Stomach (tissue), 9 donors: ENCODE results near the gene ATP5F1A. TPM values are rescaled to one million over a fixed set of nuclear protein-coding genes. Genes with fewer than 3 reads are reported as not detected.

Experiments
- DNase-seq, 2 donors: peaks; one replicate each; pipeline versions ENCODE4 v3.0.0 to v3.0.0-alpha.2; 2013 to 2019
- H3K27ac ChIP-seq, 5 donors: fragments of 200-600 bp in 4 of 5; sonication (generic) in 4 of 5; one replicate each; pipeline ENCODE4 v1.5.1; 2013 to 2019; ENCODE audit warnings: mild to moderate bottlenecking in 1 of 5, moderate library complexity in 1 of 5
- H3K27me3 ChIP-seq, 3 donors: fragments of 200-600 bp; sonication (generic); one replicate each; pipeline ENCODE4 v1.5.1; 2017 to 2019; ENCODE audit warnings: mixed run types in 1 of 3
- H3K36me3 ChIP-seq, 4 donors: fragments of 200-600 bp; sonication (generic); 1 replicate in 3 of 4; 2 replicates in 1 of 4; pipeline ENCODE4 v1.5.1; 2016 to 2019
- H3K4me1 ChIP-seq, 4 donors: fragments of 200-600 bp; sonication (generic); one replicate each; pipeline ENCODE4 v1.5.1; 2016 to 2019
- H3K4me3 ChIP-seq, 4 donors: fragments of 200-600 bp; sonication (generic) in 3 of 4; one replicate each; pipeline ENCODE4 v1.5.1; 2016 to 2019; ENCODE audit warnings: mild to moderate bottlenecking in 1 of 4
- H3K9me3 ChIP-seq, 4 donors: fragments of 200-600 bp; sonication (generic); one replicate each; pipeline ENCODE4 v1.5.1; 2016 to 2019
- CTCF ChIP-seq, 7 experiments: fragments of 450-650 bp in 4 of 7; fragments of 200-600 bp in 3 of 7; sonication (generic) in 3 of 7; IDR thresholded peaks; one replicate each; pipeline ENCODE4 v1.5.1; 2016 to 2019; ENCODE audit warnings: antibody characterized with exemption in 7 of 7, control low read depth in 2 of 7, mild to moderate bottlenecking in 1 of 7
- EP300 ChIP-seq: sonication (generic); formaldehyde crosslinking; IDR thresholded peaks from one replicate; pipeline ENCODE4 v1.6.1; 2017; ENCODE audit warnings: antibody characterized with exemption
- POLR2A ChIP-seq, 4 donors: fragments of 450-650 bp; IDR thresholded peaks; one replicate each; pipeline ENCODE4 v1.6.1; 2016; ENCODE audit warnings: antibody characterized with exemption in 4 of 4, control low read depth in 2 of 4, mild to moderate bottlenecking in 1 of 4, moderate library complexity in 1 of 4
- POLR2AphosphoS5 ChIP-seq, 3 donors: sonication (generic); formaldehyde crosslinking; IDR thresholded peaks; one replicate each; pipeline ENCODE4 v1.6.1; 2016; ENCODE audit warnings: antibody characterized with exemption in 3 of 3
- WGBS, 5 donors: extraction: QIAGEN DNeasy Blood & Tissue Kit in 3 of 5; methylation state at CpG; one replicate each; pipeline versions ENCODE4 v1.1.5 to v1.1.7; 2013 to 2018; 5-methylcytosine and 5-hydroxymethylcytosine counted together
- intact Hi-C: fragments of 100-400 bp; cut with DNase I; formaldehyde crosslinking; loops from one replicate; pipeline ENCODE4 v1.15.1; 2023; ENCODE audit warnings: low total_unique reads
- polyA plus RNA-seq, 3 donors: library from polyadenylated mRNA; stranded (reverse); fragments of 200-250 nt; gene quantifications; one replicate each; pipeline ENCODE4 v1.2.3, GENCODE V29; 2013
- total RNA-seq, 5 donors: library from RNA; depleted of rRNA; stranded (reverse); fragments of >200 nt; gene quantifications; one replicate each; pipeline versions ENCODE4 v1.1.0 to v1.2.3, GENCODE V29; 2014 to 2016
- donor health status: healthy with polysubstance abuse.
- donor health status: Bipolar disorder and iron deficiency.
- donor health status: healthy.

ATP5F1A gene
- total and polyA plus RNA-seq, 8 donors, result 82.9 to 631 (median 389) TPM

- no peak for DNase-seq
- Histone ChIP-seq H3K4me1 (peaks cover 22 to 42% (median 36%) of the 10 kb centered on the region in 4 donors), H3K27ac (no peak overlapping the region), H3K4me3 (no peak overlapping the region), H3K9me3 (no peaks in the 10 kb centered on the region), H3K36me3 (peaks cover 0 to 7% (median 5%) of the 10 kb centered on the region in 4 donors), H3K27me3 (no peaks in the 10 kb centered on the region)
- 96 to 98% (median 98%) methylated on average over 8 of the region's 8 CpGs for WGBS, 5 donors
- TF ChIP-seq CTCF (IDR thresholded peaks at IDR 0.05), result no peak
- no peak for TF ChIP-seq POLR2A (IDR thresholded peaks at IDR 0.05)
- TF ChIP-seq EP300, result no peak
- no peak for TF ChIP-seq POLR2AphosphoS5 (IDR thresholded peaks at IDR 0.05)
- intact Hi-C loops, result no loop called here
These were observed 1.4 kb upstream of the ATP5F1A start for GRCh38 chr18:46099463-46099862.

DNA sequence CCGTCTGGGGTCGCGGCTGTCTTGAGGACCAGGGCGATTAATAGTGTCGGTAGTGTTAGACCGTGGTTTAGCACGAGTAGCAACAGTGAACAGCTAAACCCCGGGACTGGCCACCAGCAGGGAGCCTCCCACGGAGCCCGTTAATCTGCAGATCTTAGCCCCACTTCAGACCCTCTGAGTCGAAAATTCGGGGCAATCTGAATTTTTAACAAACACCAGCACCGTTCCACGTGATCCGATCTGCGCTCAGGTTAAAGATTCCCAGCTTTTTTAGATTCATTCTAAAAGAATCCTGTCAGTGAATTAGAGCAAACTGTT lies 479 bp upstream of the ATP5F1A start:
- Histone ChIP-seq H3K9me3 (no peaks in the 10 kb centered on the region), H3K27me3 (no peaks in the 10 kb centered on the region), H3K27ac (peak overlapping the region; percentile 81 to 97 (median 93)), H3K4me1 (peaks cover 22 to 45% (median 35%) of the 10 kb centered on the region in 4 donors), H3K4me3 (peak overlapping the region; percentile 72 to 98 (median 90)), H3K36me3 (peaks cover 7 to 16% (median 14%) of the 10 kb centered on the region in 4 donors)
- TF ChIP-seq POLR2AphosphoS5 (IDR thresholded peaks at IDR 0.05) (no peak), POLR2A (IDR thresholded peaks at IDR 0.05) (no peak), CTCF (IDR thresholded peaks at IDR 0.05) (no peak), EP300 (no peak)
- no peak for DNase-seq
- 17 to 25% (median 22%) methylated on average over 16 of the region's 16 CpGs for WGBS, 5 donors
- intact Hi-C loops, result no loop called here

- Histone ChIP-seq H3K36me3 (peaks cover 17 to 27% (median 26%) of the 10 kb centered on the region in 4 donors), H3K27me3 (no peaks in the 10 kb centered on the region), H3K4me3 (peak overlapping the region; percentile 72 to 98 (median 90)), H3K9me3 (no peaks in the 10 kb centered on the region), H3K4me1 (peaks cover 22 to 56% (median 40%) of the 10 kb centered on the region in 4 donors), H3K27ac (peak overlapping the region; percentile 81 to 97 (median 93))
- WGBS, 5 donors, result 0 to 1% (median 1%) methylated on average over 8 of the region's 8 CpGs
- TF ChIP-seq CTCF (IDR thresholded peaks at IDR 0.05) (no peak), POLR2AphosphoS5 (IDR thresholded peaks at IDR 0.05) (no peak), POLR2A (IDR thresholded peaks at IDR 0.05) (no peak), EP300 (no peak)
- DNase-seq, result no peak
- intact Hi-C loops, result no loop called here
These were observed 680 bp downstream of the ATP5F1A start for GRCh38 chr18:46097431-46097800.

DNA sequence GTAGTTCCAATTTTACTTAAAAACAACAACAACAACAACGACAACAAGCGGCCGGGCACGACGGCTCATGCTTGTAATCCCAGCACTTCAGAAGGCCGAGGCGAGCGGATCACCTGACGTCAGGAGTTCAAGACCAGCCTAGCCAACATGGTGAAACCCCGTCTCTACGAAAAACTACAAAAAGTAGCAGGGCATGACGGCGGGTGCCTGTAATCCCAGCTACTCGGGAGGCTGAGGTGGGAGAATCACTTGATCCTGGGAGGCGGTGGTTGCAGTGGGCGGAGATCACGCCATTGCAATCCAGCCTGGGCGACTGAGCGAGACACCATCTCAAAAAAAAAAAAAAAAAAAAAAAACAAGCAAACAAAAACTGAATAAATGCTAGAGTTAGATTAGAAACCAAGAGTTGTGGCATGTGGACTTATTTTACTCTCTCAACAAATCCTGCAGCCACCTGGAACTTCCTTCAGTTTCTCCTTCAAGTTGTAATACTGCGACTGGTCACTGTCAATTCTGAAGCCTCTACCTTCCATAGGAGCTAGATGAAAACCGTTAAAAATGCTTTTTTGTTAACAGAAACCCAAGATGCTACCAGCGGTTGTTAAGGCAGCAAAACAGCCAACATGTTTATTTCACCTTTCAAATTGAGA lies 1.3 kb downstream of the ATP5F1A start:
- no peaks in the 10 kb centered on the region for H3K27me3 ChIP-seq
- TF ChIP-seq POLR2A (IDR thresholded peaks at IDR 0.05), result no peak
- TF ChIP-seq POLR2AphosphoS5 (IDR thresholded peaks at IDR 0.05), result no peak
- no peak for TF ChIP-seq CTCF (IDR thresholded peaks at IDR 0.05)
- TF ChIP-seq EP300, result no peak
- intact Hi-C loops, result no loop called here
- peak overlapping the region; percentile 72 to 98 (median 90) for H3K4me3 ChIP-seq
- peak in 1 of 2 donors; percentile 40 for DNase-seq
- H3K9me3 ChIP-seq, result no peaks in the 10 kb centered on the region
- WGBS, 5 donors, result 17 to 39% (median 27%) methylated on average over 22 of the region's 22 CpGs
- H3K27ac ChIP-seq, result peak overlapping the region in 4 of 5 donors; percentile 81 to 96 (median 92)
- H3K36me3 ChIP-seq, result peaks cover 19 to 34% (median 32%) of the 10 kb centered on the region in 4 donors
- peaks cover 22 to 61% (median 41%) of the 10 kb centered on the region in 4 donors for H3K4me1 ChIP-seq
